Measurements from ENCODE around the gene CCL20. TPM values are rescaled to one million over a fixed set of nuclear protein-coding genes. Genes with fewer than 3 reads are reported as not detected.

The CCL20 gene
- total and polyA plus RNA-seq, 2 of the 13 experiments (the other 11 are each of a cell fraction or from before 2014, with no cell fraction given): 223 to 903 TPM

GRCh38 chr2:227817850-227818674, 4.4 kb downstream of the CCL20 start (continued):
- TF ChIP-seq ZNF280D (CRISPR knock-in tag; IDR thresholded peaks at IDR 0.05) (no peak), ZNF816 (CRISPR knock-in tag; IDR thresholded peaks at IDR 0.05; ENCODE audit: borderline replicate concordance) (peak; percentile 62), IRF1 (CRISPR knock-in tag; IDR thresholded peaks at IDR 0.05; ENCODE audit: low read depth) (no peak), JARID2 (CRISPR knock-in tag; IDR thresholded peaks at IDR 0.05; ENCODE audit: insufficient replicate concordance) (no peak), MLX (CRISPR knock-in tag; IDR thresholded peaks at IDR 0.05) (peak; percentile 25; the same call in 1 of the 2 replicates), ETS1 (CRISPR knock-in tag; IDR thresholded peaks at IDR 0.05) (no peak), BCL3 (CRISPR knock-in tag; IDR thresholded peaks at IDR 0.05) (no peak), ZNF225 (CRISPR knock-in tag; IDR thresholded peaks at IDR 0.05) (no peak), NCOR1 (IDR thresholded peaks at IDR 0.05; ENCODE audit: borderline replicate concordance, low read length) (no peak), GATAD2A (CRISPR knock-in tag; IDR thresholded peaks at IDR 0.05) (no peak), TEF (CRISPR knock-in tag; IDR thresholded peaks at IDR 0.05) (no peak), POLR2A (IDR thresholded peaks at IDR 0.05; ENCODE audit: insufficient read depth in 1 of 2, low read depth in 2 of 2, low read length in 2 of 2) (peak; percentile 67 to 82), ZBTB21 (CRISPR knock-in tag; IDR thresholded peaks at IDR 0.05) (peak; percentile 48; the same call in 1 of the 2 replicates), ZNF670 (CRISPR knock-in tag; IDR thresholded peaks at IDR 0.05; ENCODE audit: borderline replicate concordance) (0 out of 2 replicates have a peak, but pooled peaks have one; percentile 41), NCOA1 (CRISPR knock-in tag; IDR thresholded peaks at IDR 0.05) (peak; percentile 70; the same call in 1 of the 2 replicates), ZNF282 (IDR thresholded peaks at IDR 0.05; ENCODE audit: partially characterized antibody) (no peak), SRY (CRISPR knock-in tag; IDR thresholded peaks at IDR 0.05) (peak; percentile 49; the same call in 1 of the 2 replicates), ZNF777 (CRISPR knock-in tag; IDR thresholded peaks at IDR 0.05) (0 out of 2 replicates have a peak, but pooled peaks have one; percentile 15), MED13 (CRISPR knock-in tag; IDR thresholded peaks at IDR 0.05) (no peak), GABPB1 (CRISPR knock-in tag; IDR thresholded peaks at IDR 0.05) (no peak), FOXJ3 (CRISPR knock-in tag; IDR thresholded peaks at IDR 0.05; ENCODE audit: borderline replicate concordance) (0 out of 2 replicates have a peak, but pooled peaks have one; percentile 11), NR2F6 (IDR thresholded peaks at IDR 0.05) (no peak), NR2F6 (CRISPR knock-in tag; IDR thresholded peaks at IDR 0.05) (no peak)
